Stimulated activated CD4-positive, alpha-beta T cell treated with anti-CD3 and anti-CD28 coated beads, Interleukin-2, amount 100 ng/mL, for 24 hours (primary cell): Measurements from ENCODE around the gene SCEL.
"Not testable (repeated sequence)": the region's sequence is repeated elsewhere in the genome, so short reads cannot be mapped to it uniquely, and the experiment has no call there.

Source experiments
- DNase-seq, 2 donors: peaks; one replicate each; pipeline ENCODE4 v3.0.0-alpha.2; 2020

Gene SCEL

DNA sequence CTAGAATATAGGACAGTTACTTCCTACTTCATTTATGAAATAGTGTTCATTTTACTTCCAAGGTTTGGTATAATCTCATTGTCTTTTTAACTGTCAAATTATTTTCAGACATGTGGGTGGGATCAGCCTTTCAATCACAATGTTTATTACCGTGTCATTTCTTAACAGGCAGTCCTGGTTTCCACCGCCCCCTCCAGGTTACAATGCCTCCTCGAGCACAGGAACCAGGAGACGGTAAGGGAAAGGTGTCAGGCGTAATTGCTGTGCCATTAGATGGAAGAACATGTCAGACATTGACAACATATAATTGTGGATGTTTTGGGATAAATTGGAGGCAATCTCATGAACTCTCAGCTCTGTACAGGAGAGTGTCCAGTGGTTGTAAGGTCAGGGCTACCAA, 36.5 kb downstream of the SCEL start:
- no peak for DNase-seq

DNA sequence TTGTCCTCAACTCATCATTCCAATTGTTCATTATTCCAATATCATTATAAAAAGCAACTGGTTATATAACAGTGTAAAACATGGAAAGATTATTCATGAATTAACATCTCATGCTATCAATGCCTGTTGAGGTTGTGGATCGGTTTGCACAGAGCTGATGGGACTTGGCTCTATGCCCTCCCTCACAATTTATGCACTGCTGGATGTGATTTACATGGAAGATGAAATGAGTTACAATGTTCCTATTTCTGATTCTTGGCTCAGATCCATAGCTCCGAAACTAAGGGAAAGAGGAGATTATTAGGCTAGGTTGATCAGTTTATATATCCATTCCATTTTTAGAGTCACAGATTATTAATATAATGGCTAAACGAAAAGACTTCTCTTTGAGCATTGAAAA, 38.6 kb downstream of the SCEL start:
- DNase-seq: no peak

DNA sequence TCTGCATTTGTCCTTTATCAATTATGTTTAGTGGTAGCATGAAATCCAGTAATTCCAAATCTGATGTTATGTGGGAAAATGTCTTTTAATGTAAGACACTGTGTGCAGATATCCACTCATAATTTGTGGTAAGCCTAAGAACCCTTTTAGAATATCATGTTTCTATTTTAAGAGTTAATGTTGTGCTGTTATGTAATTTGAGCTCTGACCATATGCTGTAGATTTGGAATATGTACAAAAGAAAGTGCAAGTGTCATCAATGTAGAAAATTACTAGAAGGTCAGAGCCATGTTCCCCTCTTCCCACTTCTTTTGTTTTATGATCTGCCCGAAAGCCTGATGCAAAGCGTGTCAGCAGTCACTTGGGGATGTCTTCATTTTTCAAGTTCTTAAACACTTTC, 44.5 kb downstream of the SCEL start:
- DNase-seq: no peak

DNA sequence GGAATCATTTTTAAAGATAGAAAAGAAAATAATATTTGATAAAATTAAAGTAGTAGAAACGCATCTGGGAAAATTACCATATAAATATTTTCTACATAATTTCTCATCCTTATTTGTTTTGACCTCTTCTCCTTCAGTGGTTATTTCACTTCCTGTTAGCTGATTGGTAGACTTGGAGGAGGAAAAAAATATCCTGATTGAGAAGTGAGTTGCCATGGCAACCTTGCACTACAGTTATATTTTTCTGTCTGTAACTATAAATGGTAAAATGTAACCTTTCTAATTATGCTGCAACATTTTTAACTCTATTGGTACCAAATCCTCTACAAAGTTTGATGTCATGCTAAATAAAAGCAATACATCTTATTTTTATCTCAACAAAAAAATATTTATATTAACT, 45.2 kb downstream of the SCEL start:
- DNase-seq: no peak

DNA sequence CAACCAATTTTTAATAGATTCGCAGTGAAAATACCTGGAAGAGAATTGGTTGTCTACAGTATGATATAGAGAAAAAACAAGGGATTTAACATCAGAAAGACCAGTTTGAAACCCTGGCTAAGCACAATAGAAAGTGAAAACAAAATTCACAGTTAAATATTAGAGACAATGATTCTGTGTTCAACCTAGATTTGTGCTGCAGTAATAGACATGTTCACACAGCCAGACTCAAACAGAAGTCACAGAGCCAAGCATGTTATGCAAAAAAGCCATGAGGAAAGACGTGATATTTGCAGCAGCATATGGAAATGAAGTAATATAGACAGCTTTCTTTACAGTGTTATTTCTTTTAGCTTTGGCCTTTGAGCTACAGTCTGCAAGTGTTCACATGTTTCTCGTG, 48.1 kb downstream of the SCEL start:
- no peak for DNase-seq

DNA sequence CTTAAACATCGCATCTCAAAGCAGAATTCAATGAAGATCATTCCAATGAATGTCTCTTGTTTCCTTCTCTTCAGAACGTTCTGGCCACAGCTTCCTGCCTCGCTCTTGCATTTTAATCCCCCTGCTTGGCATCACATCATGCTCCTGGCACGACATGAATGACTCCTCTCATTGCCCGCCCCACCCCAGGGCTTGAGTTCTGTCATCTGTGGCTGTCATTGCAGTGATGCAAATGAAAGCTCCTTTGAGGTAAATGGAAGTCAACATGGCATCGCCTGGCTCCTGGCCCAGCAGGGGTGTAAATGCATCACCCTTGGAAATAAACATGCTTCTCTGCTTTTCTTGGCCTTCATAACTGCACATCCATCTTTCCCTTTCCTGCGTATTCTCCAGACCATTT, 48.6 kb downstream of the SCEL start:
- DNase-seq: no peak

DNA sequence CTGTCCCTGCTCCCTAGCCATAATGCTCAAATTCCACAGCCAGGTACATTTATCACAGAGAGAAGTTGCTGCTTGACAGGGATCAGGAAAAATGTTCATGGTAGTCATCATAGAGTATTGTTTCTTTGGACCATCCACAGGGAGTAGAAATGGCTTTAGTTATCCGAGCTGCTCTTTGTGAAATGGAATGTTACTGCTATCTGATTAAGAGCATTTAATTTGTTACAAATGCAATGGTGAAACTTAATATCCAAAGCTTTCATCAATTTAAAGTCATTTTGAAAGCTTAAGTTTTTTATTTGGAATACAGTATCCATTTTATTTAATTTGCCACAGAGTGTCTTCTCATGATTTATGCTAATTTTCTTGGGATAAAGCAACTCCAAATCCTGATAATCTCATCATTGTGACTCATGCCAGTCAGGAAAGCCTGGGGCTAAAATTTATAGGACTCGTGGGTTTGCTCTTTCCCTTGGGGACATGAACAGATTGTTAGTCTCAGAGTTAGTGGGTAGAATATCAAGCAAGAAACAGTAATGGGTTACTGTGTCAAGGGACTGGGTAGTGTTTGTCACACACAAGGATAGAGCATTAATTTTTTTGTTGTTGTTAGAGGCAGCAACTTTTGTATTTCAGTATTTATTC, 59.8 kb downstream of the SCEL start:
- DNase-seq: no peak

DNA sequence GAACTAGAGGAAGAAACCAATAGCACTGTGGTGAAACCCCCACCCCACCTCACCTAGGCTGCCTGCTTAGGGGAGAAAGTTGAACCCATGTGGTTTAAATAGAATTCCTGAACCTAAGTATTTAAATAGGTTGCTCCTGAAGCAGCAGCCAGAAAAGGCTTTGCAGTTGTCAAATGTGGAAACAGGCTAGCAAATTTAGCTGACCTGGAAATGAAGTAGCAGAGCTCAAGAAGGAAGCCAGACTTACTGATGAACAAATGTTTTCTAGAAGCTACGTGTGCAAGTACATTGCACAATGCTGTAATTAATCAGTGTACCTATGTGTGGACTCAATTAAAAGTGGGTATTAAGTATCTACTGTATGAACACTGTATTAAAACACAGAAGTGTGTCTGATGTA, 61.3 kb downstream of the SCEL start:
- no peak for DNase-seq

DNA sequence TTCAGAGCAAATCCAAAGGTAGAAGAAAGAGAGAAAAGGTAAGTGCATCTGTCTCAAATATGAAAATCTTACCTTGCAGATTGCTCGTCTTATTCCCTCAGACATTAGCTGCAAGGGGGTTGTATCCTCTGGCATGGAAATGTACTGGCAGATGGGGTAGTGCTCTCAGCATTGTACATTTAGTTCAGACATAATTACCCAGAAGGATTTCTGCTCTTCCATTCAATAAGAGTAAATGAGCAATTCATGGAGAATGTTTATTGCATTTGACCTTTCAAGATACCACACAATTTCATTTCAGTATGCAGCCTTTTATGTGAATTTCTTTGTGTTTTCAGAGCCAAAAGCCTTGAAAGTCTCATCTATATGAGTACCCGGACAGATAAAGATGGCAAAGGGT, 63.8 kb downstream of the SCEL start:
- no peak for DNase-seq

DNA sequence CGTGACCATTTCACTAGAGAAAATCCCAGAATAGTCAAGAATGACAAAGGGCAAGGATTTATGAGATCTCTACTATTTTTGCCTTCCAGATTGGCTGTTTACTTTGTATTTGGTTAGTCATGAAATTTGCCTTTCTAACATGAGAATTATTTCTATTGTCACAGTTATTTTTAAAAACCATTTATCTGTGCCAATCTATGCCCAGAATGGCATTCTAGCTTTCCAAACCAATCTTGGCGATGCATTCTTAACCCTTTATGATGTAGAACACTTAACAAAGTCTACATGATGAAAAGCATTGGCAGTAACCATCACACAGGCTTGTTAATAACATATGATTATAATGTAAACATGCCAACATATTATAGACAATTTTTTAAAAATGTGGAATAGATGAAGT, 65.2 kb downstream of the SCEL start:
- DNase-seq: no peak

DNA sequence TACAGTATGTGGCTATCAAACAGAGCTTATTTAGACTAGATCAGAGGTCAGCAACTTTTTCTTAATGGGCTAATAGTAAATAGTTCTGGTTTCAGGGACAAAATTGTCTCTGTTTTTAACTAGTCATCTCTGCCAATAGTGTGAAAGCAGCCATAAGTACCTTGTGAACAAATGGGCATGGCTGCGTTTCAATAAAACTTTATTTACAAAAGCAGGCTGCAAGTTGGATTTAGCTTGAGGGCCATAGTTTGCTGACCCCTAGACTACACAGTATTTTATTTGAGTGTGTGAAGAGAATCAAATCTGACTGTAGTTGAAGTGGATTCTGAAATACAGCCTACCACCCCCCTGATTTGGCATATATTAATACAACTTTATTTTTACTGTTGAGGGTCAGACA, 75.6 kb downstream of the SCEL start:
- DNase-seq: no peak

DNA sequence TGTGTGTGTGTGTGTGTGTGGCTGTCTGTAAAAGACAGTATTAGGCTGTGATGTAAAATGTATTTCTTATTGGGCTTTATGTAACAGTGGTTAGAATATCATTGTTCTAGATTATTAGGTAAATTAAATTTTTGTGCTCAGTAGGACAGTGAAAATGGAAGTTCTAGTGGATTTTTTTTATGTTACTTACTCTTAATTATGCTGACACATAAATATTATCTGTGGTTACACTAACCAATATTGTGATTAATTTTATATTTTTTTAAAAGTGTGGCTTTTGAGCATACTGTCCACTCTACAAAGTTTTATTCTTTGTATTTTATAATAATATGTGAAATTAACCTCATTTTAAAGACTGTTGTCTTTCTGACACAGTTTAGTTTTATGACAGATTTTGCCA, 80.5 kb downstream of the SCEL start:
- DNase-seq: no peak

DNA sequence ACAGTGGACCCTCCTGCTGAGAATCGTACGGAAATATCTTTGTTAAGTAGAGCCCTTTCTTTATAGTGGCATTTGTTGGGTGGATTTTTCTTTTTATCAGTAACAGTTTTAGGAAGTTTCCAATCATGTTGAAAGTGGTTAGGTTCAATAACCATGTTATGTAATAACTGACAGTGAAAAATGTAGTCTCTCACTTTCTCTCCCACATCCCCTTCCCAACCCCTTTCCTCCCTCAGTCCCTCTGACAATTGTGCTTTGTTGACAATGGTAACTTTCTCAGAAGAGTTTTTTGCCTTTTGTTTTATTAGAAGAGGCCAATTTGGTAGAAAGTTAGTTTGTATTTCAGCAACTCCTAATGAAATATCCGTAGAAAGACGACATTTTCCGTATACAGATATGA, 84.1 kb downstream of the SCEL start:
- no peak for DNase-seq

DNA sequence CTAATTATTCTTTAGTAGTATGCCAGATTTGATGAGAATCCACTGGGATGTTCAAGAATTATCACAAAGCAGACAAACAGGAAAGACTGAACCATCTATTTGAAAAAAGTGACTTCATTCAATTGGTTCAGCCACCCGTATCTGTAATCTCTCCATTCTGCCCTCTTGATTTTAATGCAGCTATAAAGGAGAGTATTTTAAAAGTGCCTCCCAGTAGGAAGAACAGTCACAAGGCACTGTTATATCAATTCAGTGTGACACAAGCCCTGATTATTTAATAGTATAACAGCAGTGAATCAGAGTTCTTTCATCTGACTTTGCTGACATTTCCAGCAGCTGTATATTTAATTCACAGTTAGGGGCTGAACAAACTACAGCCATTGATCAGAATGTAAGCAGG, 84.6 kb downstream of the SCEL start:
- DNase-seq: no peak

DNA sequence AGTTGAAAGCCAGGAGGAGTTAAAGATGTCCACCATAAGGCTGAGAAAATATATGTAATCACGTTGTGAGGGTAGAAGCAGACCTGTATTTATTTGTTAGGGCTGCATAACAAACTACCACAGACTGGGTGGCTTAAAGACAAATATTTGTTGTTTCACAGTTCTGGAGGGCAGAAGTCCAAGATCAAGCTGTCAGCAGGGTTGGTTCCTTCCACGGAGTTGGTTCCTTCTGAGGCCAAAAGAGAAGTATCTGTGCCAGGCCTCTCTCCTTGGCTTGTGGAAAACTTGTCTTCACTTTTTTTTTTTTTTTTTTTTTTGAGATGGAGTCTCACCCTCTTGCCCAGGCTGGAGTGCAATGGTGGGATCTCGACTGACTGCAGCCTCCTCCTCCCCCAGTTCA, 88.3 kb downstream of the SCEL start:
- DNase-seq: no peak

DNA sequence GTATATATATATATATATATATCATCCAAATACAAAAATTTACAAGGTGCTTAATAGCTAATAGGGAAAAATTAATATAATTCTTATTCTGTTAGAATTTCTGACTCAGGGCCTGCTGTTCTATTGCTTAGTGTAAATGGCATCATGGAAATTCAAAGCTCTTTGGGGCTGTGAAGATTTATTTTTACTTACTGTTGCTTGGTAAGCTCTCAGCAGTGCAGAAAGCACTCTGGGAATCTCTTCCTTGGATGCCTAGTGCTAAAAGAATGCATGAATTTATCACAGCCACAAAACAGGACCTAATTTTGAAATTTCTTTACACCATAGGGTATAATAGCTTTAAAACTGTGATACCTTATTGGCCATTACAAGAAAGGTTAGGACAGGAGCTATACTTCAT, 92.7 kb downstream of the SCEL start:
- no peak for DNase-seq

DNA sequence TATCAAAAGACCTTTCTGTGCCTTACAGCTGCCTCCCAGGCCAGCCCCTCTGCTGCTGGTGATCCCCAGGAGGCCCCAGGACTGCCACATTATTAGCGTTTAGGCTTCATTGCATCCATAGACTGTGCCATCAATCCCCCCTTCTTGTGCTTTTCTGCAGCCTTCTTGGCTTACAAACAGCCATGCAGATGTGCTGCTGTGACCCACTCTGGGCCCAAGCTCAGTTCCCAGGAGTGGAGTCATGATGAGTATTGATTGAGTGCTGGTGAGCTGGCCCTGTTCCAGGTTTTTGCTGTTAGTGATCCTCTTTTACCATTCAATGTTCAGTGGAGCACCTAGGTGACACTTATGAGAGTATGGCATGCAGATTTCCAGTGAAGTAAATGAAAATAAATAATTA, 102.1 kb downstream of the SCEL start:
- no peak for DNase-seq

DNA sequence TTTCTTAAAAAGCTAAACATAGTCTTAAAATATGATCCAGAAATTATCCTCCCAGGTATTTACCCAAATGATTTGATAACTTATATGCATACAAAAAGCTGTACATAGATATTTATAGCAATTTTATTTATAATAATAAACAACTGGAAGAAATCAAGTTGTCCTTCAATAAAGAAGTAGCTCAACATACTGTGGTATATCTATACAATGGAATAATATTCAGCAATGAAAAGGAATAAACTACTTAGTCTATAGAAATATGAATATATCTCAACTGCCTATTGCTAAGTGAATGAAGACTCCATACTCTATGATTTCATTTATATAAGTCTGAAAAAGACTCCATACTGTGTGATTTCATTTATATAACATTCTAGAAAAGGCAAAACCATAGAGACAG, 114.9 kb downstream of the SCEL start:
- DNase-seq: no peak

DNA sequence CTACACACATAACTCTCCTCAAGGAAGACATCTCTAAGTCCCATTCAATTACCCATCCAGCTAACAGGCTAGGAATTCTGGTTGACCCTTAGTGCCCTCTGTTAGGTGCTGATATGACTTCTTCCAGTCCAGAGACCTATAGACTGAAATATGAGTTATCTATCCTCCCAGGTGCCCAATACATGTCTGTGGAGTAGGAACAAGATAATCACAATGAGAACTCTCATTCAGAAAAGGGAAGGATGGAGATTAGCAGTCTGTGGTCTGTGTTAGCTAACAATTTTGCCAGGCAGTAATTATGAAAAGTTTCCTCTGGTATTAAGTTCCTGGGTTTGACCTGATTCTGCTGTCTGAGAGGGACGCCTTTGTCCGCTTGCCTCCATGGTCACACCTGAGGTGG, 117.8 kb downstream of the SCEL start:
- no peak for DNase-seq

DNA sequence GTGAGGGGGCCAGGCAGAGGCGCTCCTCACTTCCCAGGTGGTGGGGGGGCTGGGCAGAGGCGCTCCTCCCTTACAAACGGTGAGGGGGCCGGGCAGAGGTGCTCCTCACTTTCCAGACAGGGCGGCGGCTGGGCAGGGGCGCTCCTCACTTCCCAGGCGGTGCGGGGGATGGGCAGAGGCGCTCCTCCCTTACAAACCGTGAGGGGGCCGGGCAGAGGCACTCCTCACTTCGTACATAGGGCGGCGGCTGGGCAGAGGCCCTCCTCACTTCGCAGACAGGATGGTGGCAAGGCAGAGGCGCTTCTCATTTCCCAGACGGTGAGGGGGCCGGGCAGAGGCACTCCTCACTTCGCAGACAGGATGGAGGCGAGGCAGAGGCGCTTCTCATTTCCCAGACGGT, 124.5 kb downstream of the SCEL start:
- not testable (repeated sequence) for DNase-seq

DNA sequence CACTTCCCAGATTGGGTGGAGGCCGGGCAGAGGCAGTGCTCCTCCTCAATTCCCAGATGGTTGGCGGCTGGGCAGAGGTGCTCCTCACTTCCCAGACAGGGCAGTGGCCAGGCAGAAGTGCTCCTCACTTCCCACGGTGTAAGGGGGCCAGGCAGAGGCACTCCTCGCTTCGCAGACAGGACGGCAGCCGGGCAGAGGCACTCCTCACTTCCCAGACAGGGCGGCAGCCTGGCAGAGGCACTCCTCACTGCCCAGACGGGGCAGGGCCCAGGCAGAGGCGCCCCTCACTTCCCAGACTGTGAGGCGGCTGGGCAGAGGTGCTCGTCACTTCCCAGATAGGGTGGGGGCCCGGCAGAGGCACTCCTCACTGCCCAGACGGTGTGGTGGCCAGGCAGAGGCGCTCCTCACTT, 125.3 kb downstream of the SCEL start:
- DNase-seq: no peak

DNA sequence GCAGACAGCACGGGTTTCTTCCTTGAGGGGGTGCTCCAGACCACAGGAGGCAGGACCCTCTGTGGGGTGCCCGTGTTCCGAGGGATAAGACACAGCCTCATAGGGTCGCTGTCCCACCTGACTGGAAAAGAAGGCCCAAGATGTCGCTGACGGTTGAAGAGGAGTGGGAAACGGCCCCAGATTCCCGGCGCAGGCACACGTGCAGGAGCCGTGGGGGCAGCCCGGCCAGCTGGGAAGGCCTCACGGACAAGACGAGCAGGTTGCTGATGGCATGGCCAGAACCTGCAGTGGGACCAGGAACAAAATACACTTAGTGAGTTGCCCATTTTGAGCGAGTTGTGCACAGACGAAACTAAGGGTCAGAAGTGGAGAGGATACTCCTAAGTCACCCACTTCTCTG, 126.8 kb downstream of the SCEL start:
- not testable (repeated sequence) for DNase-seq

DNA sequence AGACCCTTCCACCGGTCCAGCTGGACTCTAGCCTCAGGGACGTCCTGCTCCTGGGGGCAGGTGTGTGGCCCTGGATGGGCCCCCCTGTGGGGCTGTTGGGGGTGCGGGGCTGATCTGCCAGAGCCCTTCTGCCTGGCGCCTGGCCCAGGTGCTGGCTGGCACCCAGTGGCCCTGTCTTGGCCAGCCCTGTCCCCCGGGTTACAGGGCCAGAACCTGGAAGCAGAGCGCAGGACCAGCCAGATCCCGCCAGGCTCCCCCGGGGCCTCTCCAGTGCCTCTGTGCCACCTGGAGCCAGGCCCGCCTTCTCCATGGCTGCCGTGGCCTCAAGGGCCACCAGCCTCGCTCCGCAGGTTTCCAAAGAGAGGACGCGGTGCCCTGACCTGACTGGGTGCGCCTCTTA, 127.3 kb downstream of the SCEL start:
- DNase-seq: not testable (repeated sequence)

DNA sequence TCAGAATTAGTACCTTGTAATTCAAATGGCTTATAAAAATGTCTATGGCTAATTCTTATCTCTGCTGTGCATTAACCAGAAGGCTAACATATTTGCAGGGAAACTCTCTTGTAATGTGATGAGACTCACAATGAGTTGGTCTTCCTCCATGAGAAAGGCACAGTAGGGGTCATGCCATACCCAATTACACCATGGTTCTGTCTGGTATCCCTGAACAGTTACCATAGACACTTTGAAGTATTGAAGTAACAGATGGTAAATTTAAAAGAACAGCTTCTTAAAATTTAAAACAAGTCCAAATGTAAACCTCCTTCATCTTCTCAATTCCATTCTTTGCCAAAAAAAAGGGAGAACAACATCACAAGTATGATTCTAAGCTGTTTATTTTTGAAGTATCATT, 139.3 kb downstream of the SCEL start:
- DNase-seq: no peak

DNA sequence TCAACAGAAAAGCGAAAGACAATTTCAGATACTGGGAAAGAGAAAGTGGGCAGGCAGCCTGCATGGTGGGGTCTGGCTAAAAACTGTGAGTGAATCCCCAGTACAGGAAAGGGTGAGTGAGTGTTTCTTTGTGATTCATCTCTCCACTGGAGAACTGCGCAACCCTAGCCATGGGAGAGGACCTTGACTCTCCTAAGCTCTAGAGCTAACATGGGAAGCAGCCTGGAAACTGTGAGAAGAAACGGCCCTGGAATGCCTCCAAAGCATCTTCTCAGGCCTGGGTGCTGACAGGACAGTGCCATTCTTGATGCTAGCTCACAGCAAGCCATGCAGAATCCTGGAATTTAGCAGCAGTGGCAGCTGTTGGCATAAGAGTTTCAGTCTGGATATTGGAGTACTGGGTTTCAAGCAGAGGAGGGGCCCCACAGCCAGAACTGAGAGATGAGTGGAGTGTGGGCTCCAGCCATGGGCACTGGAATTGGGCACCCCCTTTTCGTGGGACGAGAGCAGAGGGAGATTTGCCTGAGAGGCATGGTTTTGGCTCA, 143.3 kb downstream of the SCEL start:
- no peak for DNase-seq

DNA sequence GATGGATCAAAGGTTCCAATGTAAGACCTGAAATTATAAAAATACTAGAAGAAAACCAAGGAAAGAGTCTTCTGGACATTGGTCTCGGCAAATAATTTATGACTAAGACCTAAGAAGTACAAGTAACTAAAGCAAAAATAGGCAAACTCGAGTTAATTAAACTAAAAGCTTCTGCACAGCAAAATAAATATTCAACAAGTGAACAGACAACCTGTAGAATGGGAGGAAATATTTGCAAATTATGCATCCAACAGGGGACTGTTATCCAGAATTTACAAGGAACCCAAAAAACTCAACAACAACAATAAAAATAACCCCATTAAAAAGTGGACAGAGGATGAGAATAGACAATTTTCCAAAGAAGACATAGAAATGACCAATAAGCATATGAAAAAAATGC, 152.3 kb downstream of the SCEL start:
- no peak for DNase-seq
